Upper lobe of right lung (tissue), 1 donor: Measurements from ENCODE around the gene MRPL14. TPM values are rescaled to one million over a fixed set of nuclear protein-coding genes. Genes with fewer than 3 reads are reported as not detected.

Experiments used
- ATAC-seq: fragments of 200-7000 bp; cut with Tn5 transposase; one replicate; pipeline ENCODE4 v1.9.1; 2020; ENCODE audit warnings: mild to moderate bottlenecking, moderate library complexity
- DNase-seq: peaks from one replicate; pipeline ENCODE4 v3.0.0-alpha.2; 2020
- H3K27ac ChIP-seq: fragments of 200-600 bp; one replicate; pipeline ENCODE4 v1.8.0; 2022
- H3K27me3 ChIP-seq: fragments of 200-600 bp; one replicate; pipeline ENCODE4 v1.8.0; 2022; ENCODE audit warnings: mild to moderate bottlenecking
- H3K36me3 ChIP-seq: fragments of 200-600 bp; one replicate; pipeline ENCODE4 v1.8.0; 2022
- H3K4me1 ChIP-seq: fragments of 200-600 bp; one replicate; pipeline ENCODE4 v1.8.0; 2022
- H3K4me3 ChIP-seq: fragments of 200-600 bp; one replicate; pipeline ENCODE4 v1.8.0; 2022; ENCODE audit warnings: mild to moderate bottlenecking
- H3K9me3 ChIP-seq: fragments of 200-600 bp; one replicate; pipeline ENCODE4 v1.8.0; 2022
- intact Hi-C: fragments of 100-400 bp; cut with DNase I; formaldehyde crosslinking; loops from one replicate; pipeline ENCODE4 v1.11.0; 2022
- total RNA-seq: library from RNA; stranded (reverse); fragmentation: NEBNext Ultra II Directional; extraction: Animal tissue kit (Norgen Biotek cat#: 25700); gene quantifications from one replicate; pipeline ENCODE4 v1.2.1, GENCODE V29; 2021
- TF ChIP-seq, protein P1 (sequence below): fragments of 200-600 bp; IDR thresholded peaks from one replicate; pipeline ENCODE4 v1.8.0; 2022; ENCODE audit warnings: antibody characterized with exemption
- donor health status: DM: no; HTN: yes; CAD: no; lungs with severe emphysema.

The MRPL14 gene
- total RNA-seq, 1 donor from 2014 or later = 94.1 TPM

DNA sequence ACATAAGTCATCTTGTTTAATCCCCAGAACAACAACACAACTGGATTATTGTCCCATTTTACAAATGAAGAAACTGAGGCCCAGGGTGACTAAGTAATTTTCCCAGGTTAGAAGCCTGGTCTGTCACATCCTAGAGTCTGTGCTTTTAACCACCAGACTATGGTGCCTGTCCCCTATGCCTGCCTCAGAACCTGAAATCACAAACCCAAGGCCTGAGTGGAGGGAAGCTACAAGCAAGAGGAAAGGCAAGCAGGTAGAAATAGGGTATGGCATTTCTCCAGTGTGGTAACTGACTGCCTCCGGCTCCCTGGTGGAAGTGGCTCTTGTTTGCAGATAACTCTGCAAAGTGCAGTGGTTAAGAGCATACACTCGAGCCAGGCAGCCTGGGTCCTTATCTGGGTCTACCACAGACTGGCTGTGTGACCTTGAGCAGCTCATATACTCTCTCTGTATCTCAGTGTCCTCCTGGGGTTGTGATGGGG is 2.6 kb upstream of the MRPL14 start:
- H3K4me3 ChIP-seq = no peak overlapping the region
- H3K36me3 ChIP-seq = peaks cover 5% of the 10 kb centered on the region
- no peak for DNase-seq
- no peaks in the 10 kb centered on the region for H3K27me3 ChIP-seq
- H3K4me1 ChIP-seq = peaks cover 21% of the 10 kb centered on the region
- TF ChIP-seq, protein P1, sequence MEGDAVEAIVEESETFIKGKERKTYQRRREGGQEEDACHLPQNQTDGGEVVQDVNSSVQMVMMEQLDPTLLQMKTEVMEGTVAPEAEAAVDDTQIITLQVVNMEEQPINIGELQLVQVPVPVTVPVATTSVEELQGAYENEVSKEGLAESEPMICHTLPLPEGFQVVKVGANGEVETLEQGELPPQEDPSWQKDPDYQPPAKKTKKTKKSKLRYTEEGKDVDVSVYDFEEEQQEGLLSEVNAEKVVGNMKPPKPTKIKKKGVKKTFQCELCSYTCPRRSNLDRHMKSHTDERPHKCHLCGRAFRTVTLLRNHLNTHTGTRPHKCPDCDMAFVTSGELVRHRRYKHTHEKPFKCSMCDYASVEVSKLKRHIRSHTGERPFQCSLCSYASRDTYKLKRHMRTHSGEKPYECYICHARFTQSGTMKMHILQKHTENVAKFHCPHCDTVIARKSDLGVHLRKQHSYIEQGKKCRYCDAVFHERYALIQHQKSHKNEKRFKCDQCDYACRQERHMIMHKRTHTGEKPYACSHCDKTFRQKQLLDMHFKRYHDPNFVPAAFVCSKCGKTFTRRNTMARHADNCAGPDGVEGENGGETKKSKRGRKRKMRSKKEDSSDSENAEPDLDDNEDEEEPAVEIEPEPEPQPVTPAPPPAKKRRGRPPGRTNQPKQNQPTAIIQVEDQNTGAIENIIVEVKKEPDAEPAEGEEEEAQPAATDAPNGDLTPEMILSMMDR = no peak
- intact Hi-C loops = no loop called here
- no peak overlapping the region for H3K27ac ChIP-seq
- ATAC-seq = peak; percentile 9
- no peaks in the 10 kb centered on the region for H3K9me3 ChIP-seq

DNA sequence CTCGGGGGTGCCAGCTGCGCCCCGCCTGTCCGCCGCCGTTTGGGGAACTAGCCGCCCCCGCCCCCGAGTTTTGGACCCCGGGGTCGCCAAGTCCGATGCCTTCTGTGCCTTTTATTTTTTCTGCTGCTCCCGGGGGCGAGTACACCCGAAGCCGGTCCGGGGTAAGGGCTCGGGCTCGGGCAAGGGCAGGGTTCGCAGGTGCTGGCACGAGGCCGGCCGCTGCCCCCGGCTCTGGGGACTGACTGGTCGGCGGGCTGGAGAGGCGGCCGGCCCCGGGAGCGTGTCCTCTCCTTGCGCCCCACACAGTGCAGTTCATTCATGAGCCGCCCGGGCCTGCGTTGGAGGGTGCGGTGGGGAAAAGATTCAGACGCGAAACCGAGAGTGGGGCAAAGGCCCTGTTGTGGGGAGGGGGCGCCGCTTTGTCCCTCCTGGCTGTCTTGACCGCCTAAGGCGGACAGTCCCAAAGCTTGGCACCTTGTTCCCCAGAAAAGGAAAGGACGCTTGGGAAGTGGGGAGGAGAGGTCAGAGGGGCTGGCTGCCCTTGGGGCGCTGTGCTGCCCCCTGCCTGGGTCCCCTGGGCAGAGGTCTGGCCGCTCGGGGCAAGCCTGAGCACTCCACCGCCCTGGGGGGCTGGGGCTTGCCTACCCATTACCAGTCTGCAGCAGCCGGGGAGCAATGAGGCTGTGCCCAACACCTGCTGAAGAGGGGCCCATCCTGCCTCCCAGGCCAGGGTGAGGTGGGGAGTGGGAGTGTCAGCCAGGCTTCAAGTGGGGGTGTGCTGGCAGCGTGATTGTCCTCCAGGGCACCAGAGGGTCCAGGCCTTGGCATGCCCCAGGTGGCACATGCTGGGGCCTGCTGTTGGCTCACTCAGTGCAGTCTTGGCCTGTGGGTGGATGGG is 1.0 kb upstream of the MRPL14 start:
- Histone ChIP-seq H3K27ac (peak overlapping the region; percentile 79), H3K9me3 (no peaks in the 10 kb centered on the region), H3K36me3 (no peaks in the 10 kb centered on the region), H3K27me3 (no peaks in the 10 kb centered on the region), H3K4me1 (peaks cover 24% of the 10 kb centered on the region), H3K4me3 (peak overlapping the region; percentile 89)
- intact Hi-C loops = no loop called here
- TF ChIP-seq, protein P1 = no peak
- peak; percentile 32 for ATAC-seq
- DNase-seq = peak; percentile 76

DNA sequence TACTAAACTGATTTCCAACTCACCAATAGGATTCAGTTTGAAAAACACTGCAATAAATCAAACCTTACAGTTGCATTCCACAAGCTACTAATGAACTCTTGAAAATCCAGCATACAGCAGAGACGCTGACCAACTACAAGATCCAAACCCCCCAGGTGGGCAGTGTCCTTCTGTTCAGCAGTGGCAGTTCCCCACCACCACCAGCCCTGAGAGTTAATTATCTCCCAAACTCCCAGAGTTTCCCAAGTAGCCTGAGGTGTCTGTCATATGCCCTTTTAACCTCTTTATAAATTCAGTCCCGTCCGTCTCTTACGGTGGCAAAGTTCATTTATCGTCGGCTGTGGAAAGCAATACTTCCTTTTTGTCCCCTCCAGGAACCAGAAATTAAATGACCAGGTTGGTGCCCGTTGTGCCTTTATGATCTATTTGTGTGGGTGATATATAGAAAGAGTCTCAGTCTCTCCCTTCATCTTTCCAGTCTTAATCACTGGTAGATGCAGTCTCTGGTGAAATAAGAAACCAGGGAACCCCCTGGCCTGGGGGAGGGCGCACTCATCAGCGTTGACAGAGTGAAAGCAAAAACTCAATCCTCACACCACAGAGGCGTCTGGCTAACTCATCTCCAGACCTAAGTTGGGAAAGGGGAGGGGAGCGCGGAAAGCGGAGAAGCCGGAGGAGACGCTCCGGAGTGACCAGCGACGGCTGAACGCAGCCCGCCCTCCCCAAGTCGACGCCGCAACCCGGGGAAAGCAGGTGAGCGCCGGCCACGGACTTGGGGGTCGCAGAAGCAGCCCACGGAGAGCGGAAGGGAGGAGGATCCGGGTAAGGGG is 717 bp downstream of the MRPL14 start:
- DNase-seq = peak; percentile 77
- peak overlapping the region; percentile 92 for H3K27ac ChIP-seq
- no peaks in the 10 kb centered on the region for H3K27me3 ChIP-seq
- intact Hi-C loops = no loop called here
- TF ChIP-seq, protein P1 = no peak
- peak overlapping the region; percentile 89 for H3K4me3 ChIP-seq
- no peaks in the 10 kb centered on the region for H3K9me3 ChIP-seq
- ATAC-seq = peak; percentile 33
- peaks cover 38% of the 10 kb centered on the region for H3K4me1 ChIP-seq
- H3K36me3 ChIP-seq = no peaks in the 10 kb centered on the region

DNA sequence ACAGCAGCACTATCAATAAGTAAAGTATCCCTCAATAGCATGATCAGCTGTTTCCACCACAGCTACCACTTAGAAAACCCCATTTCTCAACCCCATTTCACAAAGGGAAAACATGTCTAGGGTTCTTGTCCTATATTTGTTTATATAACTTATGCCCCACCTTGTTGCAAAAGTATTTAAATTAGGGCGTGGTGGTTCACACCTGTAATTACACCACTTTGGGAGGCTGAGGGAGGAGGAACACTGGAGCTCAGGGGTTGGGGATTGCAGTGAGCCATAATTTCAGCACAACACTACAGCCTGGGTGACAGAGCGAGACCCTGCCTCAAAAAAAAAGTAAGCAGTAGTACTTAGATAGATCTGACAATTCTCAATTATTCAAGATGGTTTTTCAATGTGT is 3.7 kb downstream of the MRPL14 start:
- peak overlapping the region; percentile 89 for H3K4me3 ChIP-seq
- peak overlapping the region; percentile 51 for H3K27ac ChIP-seq
- TF ChIP-seq, protein P1 = no peak
- DNase-seq = no peak
- peaks cover 62% of the 10 kb centered on the region for H3K4me1 ChIP-seq
- H3K9me3 ChIP-seq = no peaks in the 10 kb centered on the region
- ATAC-seq = no peak
- H3K36me3 ChIP-seq = no peaks in the 10 kb centered on the region
- intact Hi-C loops = no loop called here
- H3K27me3 ChIP-seq = no peaks in the 10 kb centered on the region

DNA sequence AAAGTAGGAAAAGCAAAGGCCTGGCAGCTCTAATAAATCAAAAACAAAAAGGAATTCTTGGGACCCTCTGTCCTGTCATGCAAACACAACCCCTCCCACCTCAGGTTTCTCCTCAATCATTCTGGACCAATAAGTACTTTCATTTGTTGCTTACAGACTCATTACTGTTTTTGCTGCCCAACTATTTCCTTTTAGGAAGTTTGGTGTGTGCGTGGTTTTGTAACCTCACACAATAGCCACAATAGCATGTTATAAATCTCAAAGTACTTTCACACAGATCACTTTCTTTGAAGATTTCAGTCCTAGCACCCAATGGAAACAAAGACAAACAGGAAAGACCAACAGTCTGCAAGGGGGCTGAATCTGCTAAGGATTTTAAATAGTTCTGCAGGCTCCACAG is 4.5 kb downstream of the MRPL14 start:
- DNase-seq (no peak), ATAC-seq (no peak)
- TF ChIP-seq, protein P1 = no peak
- Histone ChIP-seq H3K27ac (peak overlapping the region; percentile 51), H3K36me3 (no peaks in the 10 kb centered on the region), H3K4me1 (peaks cover 64% of the 10 kb centered on the region), H3K27me3 (no peaks in the 10 kb centered on the region), H3K9me3 (no peaks in the 10 kb centered on the region), H3K4me3 (peak overlapping the region; percentile 15)
- intact Hi-C loops = no loop called here
